ENCODE results near the gene CDH4. TPM values are rescaled to one million over a fixed set of nuclear protein-coding genes. Genes with fewer than 3 reads are reported as not detected.

Gene CDH4
- total RNA-seq, 2 experiments from 2014 or later = not detected

GRCh38 chr20:61912665-61913422 is 660.8 kb downstream of the CDH4 start:
- DNase-seq (ENCODE audit: low spot score) = peak; percentile 61
- ChIA-PET CTCF (ENCODE audit: unreplicated experiment) (no interaction called here), POLR2A (no interaction called here)
- Histone ChIP-seq H3K9me2 (ENCODE audit: insufficient read depth, low read length) (no peaks in the 10 kb centered on the region), H4K20me1 (ENCODE audit: insufficient read depth, low read length) (no peaks in the 10 kb centered on the region), H3K4me2 (ENCODE audit: low read length) (no peak overlapping the region; the same call in none of the 2 replicates), H3K27ac (ENCODE audit: low read depth, low read length, poor library complexity, severe bottlenecking) (no peak overlapping the region), H3K4me3 (ENCODE audit: low read depth, low read length, poor library complexity, severe bottlenecking) (no peak overlapping the region), H3K9me3 (ENCODE audit: low read length) (no peaks in the 10 kb centered on the region), H3K4me1 (ENCODE audit: insufficient read depth, low read length, poor library complexity, severe bottlenecking) (peaks cover 17% of the 10 kb centered on the region), H3K36me3 (ENCODE audit: insufficient read depth, low read length) (no peaks in the 10 kb centered on the region), H3K79me2 (ENCODE audit: insufficient read depth, low read depth, low read length) (no peaks in the 10 kb centered on the region), H2AFZ (ENCODE audit: low read length) (no peak overlapping the region)
- BruUV-seq (replicated peaks) = no TSS peak
- intact Hi-C loops (cut with micrococcal nuclease; ENCODE audit: unreplicated experiment) = no loop called here
- TF ChIP-seq CTCF (conservative IDR thresholded peaks at IDR 0.05; ENCODE audit: low read length) (0 out of 2 replicates have a peak, but pooled peaks have one; percentile 16), EZH2phosphoT487 (IDR thresholded peaks at IDR 0.05; ENCODE audit: borderline replicate concordance, low read depth, low read length) (no peak)

- H3K9me2 ChIP-seq (ENCODE audit: insufficient read depth, low read length) = no peaks in the 10 kb centered on the region
- TF ChIP-seq EZH2phosphoT487 (IDR thresholded peaks at IDR 0.05; ENCODE audit: borderline replicate concordance, low read depth, low read length) (no peak), CTCF (conservative IDR thresholded peaks at IDR 0.05; ENCODE audit: low read length) (no peak)
- CTCF ChIA-PET (ENCODE audit: unreplicated experiment) = no interaction called here
- no peak overlapping the region for H2AFZ ChIP-seq (ENCODE audit: low read length)
- H3K9me3 ChIP-seq (ENCODE audit: low read length) = no peaks in the 10 kb centered on the region
- no peaks in the 10 kb centered on the region for H3K79me2 ChIP-seq (ENCODE audit: insufficient read depth, low read depth, low read length)
- H3K36me3 ChIP-seq (ENCODE audit: insufficient read depth, low read length) = no peaks in the 10 kb centered on the region
- BruUV-seq (replicated peaks) = no TSS peak
- no peaks in the 10 kb centered on the region for H4K20me1 ChIP-seq (ENCODE audit: insufficient read depth, low read length)
- H3K27ac ChIP-seq (ENCODE audit: low read depth, low read length, poor library complexity, severe bottlenecking) = no peak overlapping the region
- POLR2A ChIA-PET = no interaction called here
- H3K4me1 ChIP-seq (ENCODE audit: insufficient read depth, low read length, poor library complexity, severe bottlenecking) = peaks cover 17% of the 10 kb centered on the region
- intact Hi-C loops (cut with micrococcal nuclease; ENCODE audit: unreplicated experiment) = no loop called here
- no peak overlapping the region for H3K4me3 ChIP-seq (ENCODE audit: low read depth, low read length, poor library complexity, severe bottlenecking)
- DNase-seq (ENCODE audit: low spot score) = no peak
- no peak overlapping the region for H3K4me2 ChIP-seq (ENCODE audit: low read length)
Measured at GRCh38 chr20:61913423-61914225, 661.6 kb downstream of the CDH4 start.

GRCh38 chr20:61915101-61915500 is 663.0 kb downstream of the CDH4 start:
- Histone ChIP-seq H3K27ac (ENCODE audit: low read depth, low read length, poor library complexity, severe bottlenecking) (no peak overlapping the region), H4K20me1 (ENCODE audit: insufficient read depth, low read length) (no peaks in the 10 kb centered on the region), H3K79me2 (ENCODE audit: insufficient read depth, low read depth, low read length) (no peaks in the 10 kb centered on the region), H3K4me3 (ENCODE audit: low read depth, low read length, poor library complexity, severe bottlenecking) (no peak overlapping the region), H2AFZ (ENCODE audit: low read length) (no peak overlapping the region), H3K9me2 (ENCODE audit: insufficient read depth, low read length) (no peaks in the 10 kb centered on the region), H3K4me1 (ENCODE audit: insufficient read depth, low read length, poor library complexity, severe bottlenecking) (peaks cover 17% of the 10 kb centered on the region), H3K4me2 (ENCODE audit: low read length) (no peak overlapping the region), H3K9me3 (ENCODE audit: low read length) (no peaks in the 10 kb centered on the region), H3K36me3 (ENCODE audit: insufficient read depth, low read length) (no peaks in the 10 kb centered on the region)
- DNase-seq (ENCODE audit: low spot score) = no peak
- ChIA-PET CTCF (ENCODE audit: unreplicated experiment) (no interaction called here), POLR2A (no interaction called here)
- no peak for TF ChIP-seq CTCF (conservative IDR thresholded peaks at IDR 0.05; ENCODE audit: low read length)
- no peak for TF ChIP-seq EZH2phosphoT487 (IDR thresholded peaks at IDR 0.05; ENCODE audit: borderline replicate concordance, low read depth, low read length)
- no TSS peak for BruUV-seq (replicated peaks)
- intact Hi-C loops (cut with micrococcal nuclease; ENCODE audit: unreplicated experiment) = no loop called here

Data from OCI-LY7 (cell line).